GM23248 (cell line): ENCODE data around the gene BCL6B.

Experiments used
- EZH2 ChIP-seq: fragments of 200-600 bp; sonication (generic); IDR thresholded peaks from 2 replicates; pipeline ENCODE4 v1.6.1; 2018; ENCODE audit warnings: antibody characterized with exemption, mild to moderate bottlenecking; ENCODE audit not compliant: insufficient read depth, poor library complexity, severe bottlenecking
- EZH2phosphoT487 ChIP-seq: fragments of 200-600 bp; sonication (generic); IDR thresholded peaks from 2 replicates; pipeline ENCODE4 v1.6.1; 2018; ENCODE audit warnings: antibody characterized with exemption, moderate library complexity, mild to moderate bottlenecking, low read depth; ENCODE audit not compliant: insufficient read depth

DNA sequence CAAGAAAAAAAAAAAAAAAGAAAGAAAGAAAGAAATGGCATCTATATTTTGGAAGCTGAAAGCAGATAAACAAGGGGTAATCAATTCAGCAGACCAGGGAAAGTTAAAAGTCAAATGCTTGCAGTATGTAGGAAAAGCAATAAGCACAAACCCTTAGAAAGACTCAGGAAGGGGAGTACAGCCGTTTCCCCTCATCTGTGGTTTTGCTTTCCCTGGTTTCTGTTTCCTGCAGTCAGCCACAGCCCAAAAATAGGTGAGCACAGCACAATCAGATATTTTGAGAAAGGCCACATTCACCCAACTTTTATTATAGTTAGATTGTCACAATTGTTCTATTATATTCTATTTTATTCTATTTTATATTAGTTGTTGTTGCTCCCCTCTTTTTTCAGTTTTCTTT is 41.4 kb upstream of the BCL6B start:
- no peak for TF ChIP-seq EZH2phosphoT487
- no peak for TF ChIP-seq EZH2
